Left renal pelvis (tissue), 4 donors: ENCODE measurements around the gene MMRN2. TPM values are rescaled to one million over a fixed set of nuclear protein-coding genes. Genes with fewer than 3 reads are reported as not detected.
"Not testable (repeated sequence)": the region's sequence is repeated elsewhere in the genome, so short reads cannot be mapped to it uniquely, and the experiment has no call there.

Experiments used
- DNase-seq, 4 donors: peaks; one replicate each; pipeline ENCODE4 v3.0.0-alpha.2; 2013; ENCODE audit warnings: low read depth in 4 of 4, low spot score in 3 of 4
- polyA plus RNA-seq, 4 donors: library from polyadenylated mRNA; unstranded; fragments of 120-200 nt; gene quantifications; one replicate each; pipeline ENCODE4 v1.2.1, GENCODE V29; 2013; ENCODE audit not compliant: insufficient read length in 4 of 4

MMRN2 gene
- polyA plus RNA-seq, 4 donors, result 17.0 to 28.2 (median 24.7) TPM

DNA sequence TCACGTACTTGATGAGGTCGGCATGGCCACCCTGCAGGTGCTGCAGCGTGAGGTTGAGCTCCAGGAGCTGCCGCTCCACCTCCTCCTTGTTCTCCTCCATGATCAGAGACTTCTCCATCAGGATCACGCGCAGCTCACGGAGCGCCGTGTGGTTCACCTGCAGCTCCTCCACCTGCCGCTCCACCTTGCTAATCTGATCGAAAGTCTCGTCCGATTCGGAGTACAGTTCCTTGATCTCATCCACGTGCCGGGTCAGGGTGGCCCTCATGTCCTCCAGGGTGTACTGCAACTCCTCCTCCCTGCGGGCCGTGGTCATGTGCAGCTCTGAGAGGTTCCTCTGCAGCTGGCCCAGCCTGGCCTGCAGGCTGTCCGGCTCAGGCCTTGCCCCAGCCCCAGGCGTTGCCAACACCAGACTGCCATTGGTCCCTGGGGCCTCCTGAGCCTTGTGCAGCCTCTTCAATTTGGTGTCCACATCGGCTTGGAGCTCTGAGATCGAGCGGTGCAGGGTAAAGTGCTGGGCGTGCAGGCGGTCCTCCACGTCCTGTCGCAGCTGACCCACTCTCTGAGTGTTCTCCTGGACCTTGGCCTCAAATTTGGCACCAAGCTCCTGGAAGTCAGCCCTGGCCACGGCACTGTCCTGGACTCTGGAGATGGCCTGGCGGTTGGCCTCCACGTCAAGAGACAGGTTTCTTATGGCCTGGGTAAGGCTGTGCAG, 13.9 kb downstream of the MMRN2 start:
- no peak for DNase-seq

DNA sequence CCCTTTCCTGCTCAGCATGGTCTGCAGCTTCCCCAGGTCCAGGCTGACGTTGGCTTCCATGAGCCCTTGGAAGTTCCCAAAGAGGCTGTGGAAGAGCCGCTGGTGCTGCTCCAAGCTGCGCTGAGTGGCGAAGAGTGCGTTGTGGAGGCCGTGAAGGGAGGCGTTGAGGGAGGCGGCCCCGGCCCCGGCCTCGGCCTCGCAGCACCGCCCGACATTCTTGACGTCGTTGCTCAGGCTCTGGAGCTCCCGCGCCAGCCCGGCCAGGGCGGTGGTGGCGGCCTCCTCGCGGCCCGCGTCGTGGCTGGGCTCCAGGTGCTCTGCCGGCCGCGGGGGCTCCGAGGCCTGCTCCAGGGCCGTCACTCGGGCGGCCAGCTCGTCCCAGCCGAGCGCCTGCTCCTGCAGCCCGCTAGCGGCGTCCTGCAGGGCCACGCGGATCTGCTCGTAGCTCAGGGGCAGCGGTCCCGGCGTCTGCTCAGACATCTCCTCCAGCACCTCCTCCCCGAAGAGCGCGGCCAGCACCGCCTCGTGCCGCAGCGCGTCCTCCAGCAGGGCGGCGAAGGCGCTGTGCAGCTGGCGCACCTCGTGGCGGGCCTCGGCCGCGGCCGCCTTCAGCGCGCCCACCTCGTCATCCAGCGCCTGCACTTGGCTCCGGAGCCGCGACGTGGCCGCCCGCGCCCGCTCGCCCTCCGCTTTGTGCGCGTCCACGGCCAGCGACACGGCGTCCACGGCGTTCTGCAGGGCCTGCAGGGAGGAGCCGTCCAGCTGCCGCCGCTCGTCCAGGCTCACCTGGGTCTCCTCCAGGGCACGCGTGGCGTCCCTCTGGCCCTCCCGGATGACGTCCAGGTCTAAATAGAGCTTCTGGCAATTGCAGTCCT, 14.7 kb downstream of the MMRN2 start:
- no peak for DNase-seq

DNA sequence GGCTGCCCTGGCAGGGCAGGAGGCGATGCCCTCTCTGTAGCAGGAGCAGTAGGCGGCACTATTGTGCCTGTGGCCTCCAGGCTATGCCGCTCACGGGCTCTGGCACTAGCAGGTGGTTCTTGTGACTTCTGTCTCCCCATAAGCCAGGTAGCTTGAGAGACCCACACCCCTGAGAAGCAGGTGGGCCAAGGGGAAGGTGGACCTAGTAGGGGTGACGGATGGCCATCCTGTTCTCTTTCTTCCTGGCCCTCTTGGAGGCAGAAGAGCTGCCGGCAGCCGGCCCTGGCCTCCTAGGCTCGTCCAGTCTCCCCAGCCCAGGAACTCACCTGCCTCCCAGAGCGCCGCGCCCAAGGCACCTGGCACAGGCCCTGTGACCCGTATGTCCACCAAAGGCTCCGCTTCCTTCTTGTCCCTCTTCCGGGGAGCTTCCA, 15.4 kb downstream of the MMRN2 start:
- no peak for DNase-seq

DNA sequence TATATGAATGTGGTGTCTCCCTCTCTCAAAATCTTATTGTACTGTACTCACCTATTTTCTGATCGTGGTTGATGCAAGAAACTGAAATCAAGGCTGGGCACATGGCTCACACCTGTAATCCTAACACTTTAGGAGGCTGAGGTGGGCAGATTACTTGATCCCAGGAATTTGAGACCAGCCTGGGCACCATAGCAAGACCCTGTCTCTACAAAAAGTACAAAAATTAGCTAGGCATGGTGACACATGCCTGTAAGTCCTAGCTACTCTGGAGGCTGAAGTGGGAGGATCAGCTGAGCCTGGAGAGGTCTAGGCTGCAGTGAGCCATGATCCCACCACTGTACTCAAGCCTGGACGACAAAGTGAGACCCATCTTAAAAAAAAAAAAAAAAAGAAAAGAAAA, 16.0 kb downstream of the MMRN2 start:
- DNase-seq, result no peak

- no peak for DNase-seq
These were observed 16.7 kb downstream of the MMRN2 start for GRCh38 chr10:86940677-86941076.

DNA sequence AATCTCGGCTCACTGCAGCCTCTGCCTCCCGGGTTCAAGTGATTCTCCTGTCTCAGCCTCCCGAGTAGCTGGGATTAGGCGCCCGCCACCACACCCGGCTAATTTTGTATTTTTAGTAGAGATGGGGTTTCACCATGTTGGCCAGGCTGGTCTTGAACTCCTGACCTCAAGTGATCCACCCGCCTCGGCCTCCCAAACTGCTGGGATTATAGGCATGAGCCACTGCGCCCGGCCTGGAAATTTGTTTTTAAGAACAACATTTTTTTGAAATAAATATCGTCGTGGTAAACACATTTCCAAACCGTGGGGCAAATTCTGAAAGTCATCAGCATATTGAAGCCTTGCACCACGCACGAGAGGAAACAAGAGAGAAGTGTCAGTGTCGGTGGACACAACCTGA, 17.3 kb downstream of the MMRN2 start:
- DNase-seq, result not testable (repeated sequence)

DNA sequence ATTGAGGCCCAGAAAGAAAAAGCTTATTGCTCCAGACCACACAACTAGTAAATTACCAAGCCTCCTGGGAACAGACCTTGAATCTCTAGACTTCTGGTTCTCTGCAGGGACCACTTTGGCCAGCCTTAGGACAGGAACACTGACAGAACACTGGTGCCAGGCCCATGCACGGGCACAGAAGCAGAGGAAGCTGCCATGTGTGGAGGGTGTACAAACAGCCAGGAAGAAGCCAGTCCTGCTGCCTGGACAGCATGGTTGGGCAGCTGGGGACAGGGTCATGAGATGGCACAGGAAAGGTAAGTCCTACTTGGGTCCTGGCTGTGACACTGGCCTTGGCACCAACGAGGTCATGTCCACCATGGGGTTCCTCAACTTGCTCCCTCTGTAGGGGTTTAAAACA, 19.2 kb downstream of the MMRN2 start:
- no peak for DNase-seq

- DNase-seq, result no peak
These were observed 19.8 kb downstream of the MMRN2 start for GRCh38 chr10:86937502-86938154.

GRCh38 chr10:86936661-86937501, 20.5 kb downstream of the MMRN2 start:
- DNase-seq, result no peak

DNA sequence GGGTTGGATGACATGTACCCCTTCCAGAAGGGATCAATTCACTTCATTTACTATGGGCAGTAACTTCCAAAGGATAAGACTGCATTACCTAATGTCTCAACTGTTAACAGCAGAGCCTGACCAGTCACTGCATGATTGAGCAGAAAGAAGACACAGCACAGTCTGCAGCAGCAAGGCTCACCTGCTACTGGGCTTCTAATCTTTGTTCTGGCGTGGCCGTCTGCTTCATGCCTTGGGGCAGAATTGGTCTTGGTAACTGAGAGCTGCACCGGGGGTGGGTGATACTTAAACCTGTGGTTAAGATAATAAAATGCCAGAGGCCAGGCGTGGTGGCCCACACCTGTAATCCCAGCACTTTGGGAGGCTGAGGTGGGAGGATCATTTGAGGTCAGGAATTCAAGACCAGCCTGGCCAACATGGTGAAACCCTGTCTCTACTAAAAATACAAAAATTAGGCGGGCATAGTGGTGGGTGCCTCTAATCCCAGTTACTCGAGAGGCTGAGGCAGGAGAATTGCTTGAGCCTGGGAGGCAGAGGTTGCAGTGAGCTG, 23.2 kb downstream of the MMRN2 start:
- not testable (repeated sequence) for DNase-seq

GRCh38 chr10:86932674-86933073, 24.7 kb downstream of the MMRN2 start:
- no peak for DNase-seq

- DNase-seq, result no peak
These were observed 25.5 kb downstream of the MMRN2 start for GRCh38 chr10:86931872-86932271.

- DNase-seq, result no peak
These were observed 27.7 kb downstream of the MMRN2 start for GRCh38 chr10:86929468-86930380.

DNA sequence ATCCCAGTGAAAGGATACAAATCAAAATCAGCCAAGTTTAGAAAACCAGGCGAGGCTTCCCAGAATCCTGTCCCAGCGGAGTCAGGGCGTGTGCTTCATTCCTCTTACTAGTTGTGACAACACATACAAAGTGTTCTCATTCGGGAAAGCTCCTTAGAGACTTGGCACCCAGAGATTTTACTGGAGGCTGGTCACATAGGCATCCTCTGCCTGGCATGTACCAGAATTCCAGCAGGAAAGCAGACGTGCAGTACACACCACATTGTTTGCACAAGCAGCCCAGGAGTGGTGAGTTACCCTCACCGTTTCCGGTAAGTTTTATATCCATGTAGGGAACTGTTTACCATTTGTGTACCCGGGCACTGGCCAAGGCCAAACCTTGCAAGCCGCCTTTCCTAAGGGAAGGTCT, 34.9 kb downstream of the MMRN2 start:
- DNase-seq, result no peak

DNA sequence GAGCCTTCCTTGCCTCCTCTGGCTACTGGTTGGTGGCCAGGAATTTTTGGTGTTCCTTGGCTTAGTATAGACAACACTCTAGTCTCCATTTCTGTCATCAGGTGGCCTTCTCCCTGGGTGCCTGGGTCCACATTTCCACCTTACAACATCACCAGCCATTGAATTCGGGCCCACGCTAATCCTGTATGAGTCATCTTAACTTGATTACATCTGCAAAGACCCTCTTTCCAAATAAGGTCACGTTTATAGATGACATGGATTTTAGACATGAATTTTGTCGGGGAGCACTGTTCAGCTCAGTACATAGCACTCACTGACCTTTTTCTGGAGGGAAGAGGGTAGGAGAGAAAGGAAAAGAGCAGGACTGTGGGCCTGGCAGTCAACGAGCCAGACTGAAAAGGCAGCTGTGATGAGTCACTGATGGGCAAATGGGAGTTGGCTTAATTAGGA, 39.4 kb downstream of the MMRN2 start:
- DNase-seq, result no peak

GRCh38 chr10:86914734-86915133, 42.7 kb downstream of the MMRN2 start:
- DNase-seq, result no peak

GRCh38 chr10:86905429-86905828, 52.0 kb downstream of the MMRN2 start:
- no peak for DNase-seq

DNA sequence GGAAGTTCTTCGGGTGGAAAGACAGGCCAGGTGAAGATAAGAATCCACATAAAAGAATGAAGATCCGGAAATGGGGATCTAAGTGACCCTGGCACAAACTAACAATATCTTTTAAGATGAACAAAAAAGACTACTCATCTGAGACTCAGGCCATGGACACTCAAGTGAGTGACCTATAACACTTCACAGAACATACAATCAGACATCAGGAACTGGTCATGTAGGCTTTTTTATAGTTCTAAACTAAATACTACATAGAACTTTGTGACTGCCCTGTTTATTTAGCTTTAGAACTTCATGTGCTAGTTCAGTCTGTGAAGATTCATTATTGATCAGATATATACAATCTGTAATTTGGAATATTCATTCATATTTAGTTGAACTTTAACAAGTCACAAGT, 52.8 kb downstream of the MMRN2 start:
- DNase-seq, result no peak

GRCh38 chr10:86900955-86901354, 56.5 kb downstream of the MMRN2 start:
- no peak for DNase-seq
